ENCODE results near the gene STPG3. TPM values are rescaled to one million over a fixed set of nuclear protein-coding genes. Genes with fewer than 3 reads are reported as not detected.
A peak's percentile ranks its signal among the peaks of the same experiment; 100 is the strongest.

Gene STPG3
- total and polyA plus RNA-seq, 9 of the 15 experiments (the other 6 are each of a cell fraction or from before 2014, with no cell fraction given) = not detected

- TF ChIP-seq, protein P1, sequence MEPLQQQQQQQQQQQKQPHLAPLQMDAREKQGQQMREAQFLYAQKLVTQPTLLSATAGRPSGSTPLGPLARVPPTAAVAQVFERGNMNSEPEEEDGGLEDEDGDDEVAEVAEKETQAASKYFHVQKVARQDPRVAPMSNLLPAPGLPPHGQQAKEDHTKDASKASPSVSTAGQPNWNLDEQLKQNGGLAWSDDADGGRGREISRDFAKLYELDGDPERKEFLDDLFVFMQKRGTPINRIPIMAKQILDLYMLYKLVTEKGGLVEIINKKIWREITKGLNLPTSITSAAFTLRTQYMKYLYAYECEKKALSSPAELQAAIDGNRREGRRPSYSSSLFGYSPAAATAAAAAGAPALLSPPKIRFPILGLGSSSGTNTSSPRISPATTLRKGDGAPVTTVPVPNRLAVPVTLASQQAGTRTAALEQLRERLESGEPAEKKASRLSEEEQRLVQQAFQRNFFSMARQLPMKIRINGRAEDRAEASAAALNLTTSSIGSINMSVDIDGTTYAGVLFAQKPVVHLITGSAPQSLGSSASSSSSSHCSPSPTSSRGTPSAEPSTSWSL (CRISPR knock-in tag; IDR thresholded peaks at IDR 0.05; ENCODE audit: borderline replicate concordance) = no peak
- TF ChIP-seq PTRF (tag; IDR thresholded peaks at IDR 0.05) (no peak), ETS1 (conservative IDR thresholded peaks at IDR 0.05; ENCODE audit: control insufficient read depth, low read depth, low read length) (peak; percentile 63), XRCC4 (IDR thresholded peaks at IDR 0.05; ENCODE audit: extremely low read depth, insufficient read depth, insufficient read length) (no peak), E2F1 (CRISPR knock-in tag; IDR thresholded peaks at IDR 0.05) (peak; percentile 72; the same call in 1 of the 2 replicates), SREBF1 (IDR thresholded peaks at IDR 0.05; ENCODE audit: borderline replicate concordance, low read depth, low read length) (0 out of 2 replicates have a peak, but pooled peaks have one; percentile 26), TSC22D4 (tag; IDR thresholded peaks at IDR 0.05) (no peak), MYNN (IDR thresholded peaks at IDR 0.05) (peak; percentile 41; the same call in 1 of the 2 replicates), MYNN (CRISPR knock-in tag; IDR thresholded peaks at IDR 0.05) (no peak), L3MBTL2 (IDR thresholded peaks at IDR 0.05) (no peak), PHF8 (IDR thresholded peaks at IDR 0.05; ENCODE audit: borderline replicate concordance, low read length) (peak; percentile 59; the same call in 1 of the 2 replicates), HDAC1 (IDR thresholded peaks at IDR 0.05) (peak in 1 of 2 experiments; percentile 36; a peak in 2 of 4 replicates), CTBP1 (IDR thresholded peaks at IDR 0.05; ENCODE audit: borderline replicate concordance) (peak; percentile 95), SIN3A (IDR thresholded peaks at IDR 0.05; ENCODE audit: borderline replicate concordance in 2 of 2, control insufficient read depth in 1 of 2, low read depth in 2 of 2, low read length in 2 of 2) (peak in 1 of 2 experiments; percentile 70; a peak in 1 of 4 replicates), ZMIZ1 (IDR thresholded peaks at IDR 0.05; ENCODE audit: low read depth in 2 of 2, low read length in 2 of 2) (peak in 1 of 2 experiments; percentile 94; a peak in 2 of 4 replicates), TRIM24 (IDR thresholded peaks at IDR 0.05) (no peak)
- TF ChIP-seq, protein P2, sequence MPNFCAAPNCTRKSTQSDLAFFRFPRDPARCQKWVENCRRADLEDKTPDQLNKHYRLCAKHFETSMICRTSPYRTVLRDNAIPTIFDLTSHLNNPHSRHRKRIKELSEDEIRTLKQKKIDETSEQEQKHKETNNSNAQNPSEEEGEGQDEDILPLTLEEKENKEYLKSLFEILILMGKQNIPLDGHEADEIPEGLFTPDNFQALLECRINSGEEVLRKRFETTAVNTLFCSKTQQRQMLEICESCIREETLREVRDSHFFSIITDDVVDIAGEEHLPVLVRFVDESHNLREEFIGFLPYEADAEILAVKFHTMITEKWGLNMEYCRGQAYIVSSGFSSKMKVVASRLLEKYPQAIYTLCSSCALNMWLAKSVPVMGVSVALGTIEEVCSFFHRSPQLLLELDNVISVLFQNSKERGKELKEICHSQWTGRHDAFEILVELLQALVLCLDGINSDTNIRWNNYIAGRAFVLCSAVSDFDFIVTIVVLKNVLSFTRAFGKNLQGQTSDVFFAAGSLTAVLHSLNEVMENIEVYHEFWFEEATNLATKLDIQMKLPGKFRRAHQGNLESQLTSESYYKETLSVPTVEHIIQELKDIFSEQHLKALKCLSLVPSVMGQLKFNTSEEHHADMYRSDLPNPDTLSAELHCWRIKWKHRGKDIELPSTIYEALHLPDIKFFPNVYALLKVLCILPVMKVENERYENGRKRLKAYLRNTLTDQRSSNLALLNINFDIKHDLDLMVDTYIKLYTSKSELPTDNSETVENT (CRISPR knock-in tag; IDR thresholded peaks at IDR 0.05) = peak; percentile 96
Measured at GRCh38 chr9:137240841-137241489, 10.1 kb upstream of the STPG3 start, which contains the start of gene TUBB4B (continued).
